HUDEP-2 (cell line): ENCODE data around the gene SUDS3.

Experiments used
- DNase-seq, 76 experiments: peaks; one replicate each; lab custom pipeline; 2025; ENCODE audit not compliant: unreplicated experiment in 76 of 76; lab: John Stamatoyannopoulos, UW

Gene SUDS3

GRCh38 chr12:118436986-118437385, 60.6 kb downstream of the SUDS3 start:
- no peak for DNase-seq

- no peak for DNase-seq
These were observed 62.7 kb downstream of the SUDS3 start for GRCh38 chr12:118439068-118439467.

- DNase-seq = no peak
These were observed 69.9 kb downstream of the SUDS3 start for GRCh38 chr12:118446247-118446646.

GRCh38 chr12:118447181-118447580, 70.8 kb downstream of the SUDS3 start:
- no peak for DNase-seq

GRCh38 chr12:118448341-118448740, 72.0 kb downstream of the SUDS3 start:
- no peak for DNase-seq

GRCh38 chr12:118455327-118455726, 79.0 kb downstream of the SUDS3 start:
- no peak for DNase-seq

- DNase-seq = no peak
These were observed 80.4 kb downstream of the SUDS3 start for GRCh38 chr12:118456741-118457140.

GRCh38 chr12:118459110-118459509, 82.8 kb downstream of the SUDS3 start:
- no peak for DNase-seq

- DNase-seq = no peak
These were observed 87.3 kb downstream of the SUDS3 start for GRCh38 chr12:118463677-118464076.

- no peak for DNase-seq
These were observed 89.4 kb downstream of the SUDS3 start for GRCh38 chr12:118465706-118466105.
